Calu3 (cell line): ENCODE measurements around the gene PSTPIP1. TPM values are rescaled to one million over a fixed set of nuclear protein-coding genes. Genes with fewer than 3 reads are reported as not detected.

Experiments
- BruUV-seq: library from RNA; stranded (reverse); fragments of 400-500 nt; replicated peaks from 2 replicates; lab custom pipeline; 2021; lab: Mats Ljungman, UMichigan
- CTCF ChIA-PET: fragments of 300-600 bp; sonication (Branson Sonifier 250); formaldehyde crosslinking; loops from one replicate; lab custom pipeline; 2022; ENCODE audit warnings: antibody characterized with exemption; lab: Charles Lee
- DNase-seq: peaks from one replicate; pipeline ENCODE4 v3.0.0; 2022
- H3K27ac Mint-ChIP-seq: one replicate; pipeline ENCODE4 v1.8.0; 2022; ENCODE audit warnings: mixed read lengths; ENCODE audit not compliant: unreplicated experiment
- H3K27me3 Mint-ChIP-seq: one replicate; pipeline ENCODE4 v1.8.0; 2022; ENCODE audit warnings: mixed read lengths; ENCODE audit not compliant: unreplicated experiment
- H3K36me3 Mint-ChIP-seq: one replicate; pipeline ENCODE4 v1.8.0; 2022; ENCODE audit warnings: mild to moderate bottlenecking, moderate library complexity, mixed read lengths; ENCODE audit not compliant: insufficient read depth, unreplicated experiment
- H3K4me1 Mint-ChIP-seq: one replicate; pipeline ENCODE4 v1.8.0; 2022; ENCODE audit warnings: mild to moderate bottlenecking, low read depth, mixed read lengths; ENCODE audit not compliant: unreplicated experiment
- H3K4me3 Mint-ChIP-seq: one replicate; pipeline ENCODE4 v1.8.0; 2022; ENCODE audit warnings: mild to moderate bottlenecking, low read depth, moderate library complexity, mixed read lengths; ENCODE audit not compliant: unreplicated experiment
- H3K9me3 Mint-ChIP-seq: one replicate; pipeline ENCODE4 v1.8.0; 2022; ENCODE audit warnings: low read depth, mixed read lengths; ENCODE audit not compliant: unreplicated experiment
- CTCF ChIP-seq: fragments of 200-600 bp; IDR thresholded peaks from one replicate; pipeline ENCODE4 v1.8.0; 2022; ENCODE audit warnings: antibody characterized with exemption; ENCODE audit not compliant: unreplicated experiment
- intact Hi-C: fragments of 100-400 bp; cut with micrococcal nuclease; formaldehyde crosslinking; loops from one replicate; pipeline ENCODE4 v1.10.0; 2022; ENCODE audit not compliant: unreplicated experiment
- total RNA-seq: library from RNA; stranded (reverse); gene quantifications from 2 replicates; pipeline ENCODE4 v1.2.3, GENCODE V29; 2022

Gene PSTPIP1
- total RNA-seq, 1 experiment from 2014 or later, result not detected

- H3K4me3 Mint-ChIP-seq, result no peak overlapping the region
- TF ChIP-seq CTCF, result no peak
- H3K36me3 Mint-ChIP-seq, result no peaks in the 10 kb centered on the region
- H3K27me3 Mint-ChIP-seq, result peaks cover 43% of the 10 kb centered on the region
- no peak overlapping the region for H3K27ac Mint-ChIP-seq
- intact Hi-C loops, result no loop called here
- BruUV-seq, result no TSS peak
- no peaks in the 10 kb centered on the region for H3K9me3 Mint-ChIP-seq
- DNase-seq, result peak; percentile 55
- CTCF ChIA-PET, result interaction anchor here (0.5 to 1.2 kb wide), 3 partner anchors 10 to 753 kb away, joined by 3 to 6 read pairs (median 3); no protein-coding TSS in a partner anchor
- peaks cover 17% of the 10 kb centered on the region for H3K4me1 Mint-ChIP-seq
Measured at GRCh38 chr15:76994001-76994400, 925 bp upstream of the PSTPIP1 start.

- Mint-ChIP-seq H3K9me3 (no peaks in the 10 kb centered on the region), H3K36me3 (no peaks in the 10 kb centered on the region), H3K27me3 (peaks cover 38% of the 10 kb centered on the region), H3K4me3 (no peak overlapping the region), H3K4me1 (peaks cover 17% of the 10 kb centered on the region), H3K27ac (no peak overlapping the region)
- BruUV-seq, result no TSS peak
- intact Hi-C loops, result no loop called here
- no peak for DNase-seq
- TF ChIP-seq CTCF, result no peak
- CTCF ChIA-PET, result interaction anchor here (0.5 to 1.2 kb wide), 3 partner anchors 11 to 753 kb away, joined by 3 to 6 read pairs (median 3); no protein-coding TSS in a partner anchor
Measured at GRCh38 chr15:76994496-76994895, 430 bp upstream of the PSTPIP1 start.

DNA sequence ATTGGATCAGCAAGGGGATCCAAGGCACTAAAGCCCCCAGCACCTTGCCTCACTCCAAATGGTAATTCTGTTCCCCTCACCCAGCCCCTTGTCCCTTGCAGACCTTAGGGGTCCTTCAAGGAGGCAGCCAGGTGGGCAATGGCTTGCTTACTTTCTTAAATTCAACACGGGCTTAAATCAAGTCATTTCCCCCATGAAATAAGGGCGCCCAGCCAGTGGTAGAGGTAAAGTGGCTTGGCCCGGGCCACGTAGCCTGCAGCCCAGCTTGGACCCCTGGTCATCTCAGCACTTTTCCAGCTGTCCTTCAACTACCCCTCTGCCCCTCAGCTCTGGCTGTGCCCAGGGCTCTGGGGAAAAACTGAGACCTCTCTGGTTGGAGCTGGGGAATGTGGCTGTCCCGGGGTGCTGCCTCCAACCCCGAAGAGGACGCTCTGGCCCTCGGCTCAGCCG is 1.2 kb downstream of the PSTPIP1 start:
- H3K4me3 Mint-ChIP-seq, result no peak overlapping the region
- CTCF ChIA-PET, result interaction anchor here (0.6 kb wide), 1 partner anchor 1387 kb away, joined by 3 read pairs; no protein-coding TSS in a partner anchor
- intact Hi-C loops, result no loop called here
- no peaks in the 10 kb centered on the region for H3K36me3 Mint-ChIP-seq
- BruUV-seq, result no TSS peak
- no peak for TF ChIP-seq CTCF
- H3K27ac Mint-ChIP-seq, result no peak overlapping the region
- peaks cover 17% of the 10 kb centered on the region for H3K4me1 Mint-ChIP-seq
- peaks cover 25% of the 10 kb centered on the region for H3K27me3 Mint-ChIP-seq
- H3K9me3 Mint-ChIP-seq, result no peaks in the 10 kb centered on the region
- no peak for DNase-seq

- no peak overlapping the region for H3K4me3 Mint-ChIP-seq
- intact Hi-C loops, result no loop called here
- peaks cover 27% of the 10 kb centered on the region for H3K27me3 Mint-ChIP-seq
- CTCF ChIA-PET, result interaction anchor here (0.6 kb wide), 1 partner anchor 1388 kb away, joined by 3 read pairs; no protein-coding TSS in a partner anchor
- peak; percentile 35 for DNase-seq
- BruUV-seq, result no TSS peak
- no peak for TF ChIP-seq CTCF
- no peaks in the 10 kb centered on the region for H3K9me3 Mint-ChIP-seq
- peaks cover 17% of the 10 kb centered on the region for H3K4me1 Mint-ChIP-seq
- H3K36me3 Mint-ChIP-seq, result no peaks in the 10 kb centered on the region
- H3K27ac Mint-ChIP-seq, result no peak overlapping the region
Measured at GRCh38 chr15:76996526-76997401, 1.8 kb downstream of the PSTPIP1 start.
